AG10803 (cell line): ENCODE measurements around the gene RSPO1.

Experiments
- DNase-seq: peaks from one replicate; pipeline ENCODE4 v3.0.0; 2010; ENCODE audit warnings: low read depth
- H3K4me3 ChIP-seq: 2 replicates; pipeline ENCODE4 v1.5.1; 2011; ENCODE audit warnings: mild to moderate bottlenecking, low read length, control low read depth
- CTCF ChIP-seq: conservative IDR thresholded peaks from 2 replicates; pipeline ENCODE4 v1.5.1; 2011; ENCODE audit warnings: mild to moderate bottlenecking, low read length, control low read depth, inconsistent platforms

Gene RSPO1

GRCh38 chr1:37622131-37622530 lies 12.6 kb downstream of the RSPO1 start:
- TF ChIP-seq CTCF, result no peak
- no peak for DNase-seq

GRCh38 chr1:37621326-37621870 lies 13.3 kb downstream of the RSPO1 start:
- DNase-seq, result peak; percentile 86
- TF ChIP-seq CTCF, result no peak

More at GRCh38 chr1:37622131-37622530, 12.6 kb downstream of the RSPO1 start:
- H3K4me3 ChIP-seq, result no peak overlapping the region

GRCh38 chr1:37620707-37621106 lies 14.0 kb downstream of the RSPO1 start:
- no peak for DNase-seq
- no peak for TF ChIP-seq CTCF
- H3K4me3 ChIP-seq, result no peak overlapping the region

More at GRCh38 chr1:37621326-37621870, 13.3 kb downstream of the RSPO1 start:
- H3K4me3 ChIP-seq, result no peak overlapping the region

GRCh38 chr1:37616330-37616729 lies 18.4 kb downstream of the RSPO1 start:
- no peak for DNase-seq
- no peak for TF ChIP-seq CTCF
- H3K4me3 ChIP-seq, result no peak overlapping the region

GRCh38 chr1:37614105-37614504 lies 20.6 kb downstream of the RSPO1 start:
- DNase-seq, result no peak
- no peak for TF ChIP-seq CTCF

GRCh38 chr1:37612186-37612585 lies 22.5 kb downstream of the RSPO1 start:
- no peak overlapping the region for H3K4me3 ChIP-seq
- no peak for TF ChIP-seq CTCF
- DNase-seq, result no peak

More at GRCh38 chr1:37614105-37614504, 20.6 kb downstream of the RSPO1 start:
- no peak overlapping the region for H3K4me3 ChIP-seq

- no peak for TF ChIP-seq CTCF
- H3K4me3 ChIP-seq, result no peak overlapping the region
- DNase-seq, result no peak
Measured at GRCh38 chr1:37609994-37610393, 24.7 kb downstream of the RSPO1 start.
